HG03457 (cell line): Measurements from ENCODE around the gene CCDC12.

Experiments
- ATAC-seq: cut with Tn5 transposase; IDR thresholded peaks from one replicate; pipeline ENCODE4 v1.9.1; 2021; ENCODE audit warnings: moderate number of reproducible peaks; ENCODE audit not compliant: unreplicated experiment

CCDC12 gene

DNA sequence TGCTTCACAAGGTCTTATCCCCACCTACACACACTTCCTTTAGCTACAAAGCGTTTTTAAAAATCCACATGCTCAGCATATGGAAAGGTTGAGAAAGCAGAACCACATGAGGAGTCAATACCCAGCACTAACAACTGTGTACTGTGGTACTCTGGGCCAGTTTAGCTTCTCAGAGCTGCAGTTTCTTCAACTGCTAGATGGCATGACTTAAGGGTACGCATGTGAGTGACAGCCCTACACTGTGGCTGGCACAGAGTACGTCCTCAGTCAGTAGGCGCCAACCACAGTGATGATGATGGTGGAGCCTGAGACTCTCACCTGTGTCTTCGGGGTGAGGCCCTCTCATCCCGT, 17.4 kb downstream of the CCDC12 start:
- no peak for ATAC-seq

DNA sequence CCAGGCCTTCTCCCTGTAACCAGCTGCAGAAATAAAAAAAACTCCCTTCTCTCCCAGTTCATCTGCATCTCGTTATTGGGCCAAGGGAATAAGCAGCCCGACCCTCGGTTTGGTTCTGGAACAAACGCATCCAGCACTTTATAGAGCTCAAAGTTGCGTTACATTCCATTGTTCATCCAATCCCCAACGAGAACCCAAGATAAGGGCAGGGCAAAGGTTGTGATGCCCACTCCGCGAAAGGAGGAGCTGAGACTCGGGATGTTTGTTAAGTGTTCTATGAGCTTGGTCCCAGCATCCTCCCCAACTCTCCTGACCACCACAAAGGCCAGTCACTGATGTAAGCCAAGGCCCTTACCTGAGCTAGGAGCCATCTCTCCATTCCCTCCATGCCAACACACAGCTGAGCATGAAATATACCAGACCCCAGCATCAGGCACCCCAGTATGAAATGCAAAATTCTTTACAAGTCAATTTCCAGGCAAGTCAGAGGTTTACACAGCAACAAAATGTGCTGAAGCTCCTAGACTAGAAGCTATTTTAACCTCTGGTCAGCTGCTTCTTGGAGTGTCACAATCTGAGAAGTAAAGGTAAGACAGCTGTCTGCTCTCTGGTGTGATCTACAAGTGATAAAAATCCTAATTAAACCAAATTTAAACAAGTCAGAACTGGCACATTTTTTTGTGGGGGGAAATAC, 17.9 kb downstream of the CCDC12 start:
- no peak for ATAC-seq

DNA sequence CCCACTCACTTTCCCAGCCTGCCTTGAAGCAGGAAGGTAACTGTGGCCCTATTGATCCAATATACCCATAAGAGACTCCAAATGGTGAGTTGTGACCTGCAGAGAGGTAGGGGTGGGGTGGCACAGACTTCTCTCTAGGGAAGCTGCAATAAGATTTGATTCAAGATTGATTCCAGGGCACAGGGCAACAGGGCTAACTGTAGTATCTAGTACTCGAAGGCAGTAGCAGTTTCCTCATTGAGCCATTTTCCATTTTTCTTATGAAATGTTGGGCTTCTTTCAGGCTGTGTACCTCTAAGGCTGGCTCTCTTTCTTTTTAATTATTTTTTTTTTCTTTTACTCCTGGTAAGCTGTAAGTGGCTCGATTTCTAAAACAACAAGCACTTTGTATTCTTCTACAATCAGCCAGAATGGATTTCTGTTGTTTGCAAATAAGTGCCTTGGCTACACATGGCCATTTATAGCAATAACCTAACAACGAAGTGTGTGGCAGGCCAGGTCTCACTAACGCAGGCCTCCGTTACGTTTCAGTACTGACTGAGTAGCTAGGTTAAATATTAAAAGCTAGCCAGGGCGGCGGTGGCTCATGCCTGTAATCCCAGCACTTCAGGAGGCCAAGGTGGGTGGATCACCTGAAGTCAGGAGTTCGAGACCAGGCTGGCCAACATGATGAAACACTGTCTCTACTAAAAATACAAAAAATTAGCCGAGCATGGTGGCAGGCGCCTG, 19.3 kb downstream of the CCDC12 start:
- ATAC-seq = no peak

DNA sequence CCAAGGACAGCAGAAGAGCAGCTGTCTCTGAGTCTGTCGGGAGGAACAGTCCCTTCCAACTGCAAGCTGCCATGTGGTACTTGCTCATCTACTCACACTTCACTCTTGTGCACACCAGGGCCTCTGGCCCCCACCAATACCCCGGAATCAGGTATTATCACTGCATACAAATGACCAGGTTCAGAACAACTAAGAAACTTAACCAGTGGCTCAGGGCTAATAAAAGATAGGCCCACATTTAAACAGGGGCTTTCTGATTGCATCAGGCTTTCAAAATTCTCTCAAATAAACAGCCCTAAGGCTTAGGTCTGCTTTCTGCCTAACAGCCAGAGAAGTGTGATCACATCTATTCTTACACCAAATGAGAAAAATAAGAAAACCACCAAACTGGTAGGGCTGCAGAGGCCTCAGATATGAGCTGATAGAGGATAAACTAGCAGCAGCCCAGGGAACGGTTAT, 20.7 kb downstream of the CCDC12 start:
- ATAC-seq = no peak

DNA sequence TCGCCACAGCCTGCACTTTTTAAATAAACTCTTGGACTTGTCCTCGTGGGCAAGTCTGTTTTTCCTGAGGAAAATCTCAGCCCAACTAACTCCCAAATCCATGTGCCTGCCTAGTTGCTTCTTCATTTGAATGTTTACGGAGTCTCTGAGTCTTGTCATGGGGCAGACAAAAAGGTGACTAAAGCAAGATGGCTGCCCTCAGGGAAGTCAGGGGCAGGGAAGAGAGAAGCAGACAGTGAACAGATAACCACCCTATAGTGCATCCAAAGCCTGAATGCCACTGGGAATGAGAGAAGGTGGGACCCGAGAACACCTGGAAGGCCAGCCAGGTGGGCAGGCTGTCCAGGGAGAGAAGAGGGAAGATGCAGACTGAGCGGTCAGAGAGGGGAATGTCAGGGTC, 21.4 kb downstream of the CCDC12 start:
- no peak for ATAC-seq

DNA sequence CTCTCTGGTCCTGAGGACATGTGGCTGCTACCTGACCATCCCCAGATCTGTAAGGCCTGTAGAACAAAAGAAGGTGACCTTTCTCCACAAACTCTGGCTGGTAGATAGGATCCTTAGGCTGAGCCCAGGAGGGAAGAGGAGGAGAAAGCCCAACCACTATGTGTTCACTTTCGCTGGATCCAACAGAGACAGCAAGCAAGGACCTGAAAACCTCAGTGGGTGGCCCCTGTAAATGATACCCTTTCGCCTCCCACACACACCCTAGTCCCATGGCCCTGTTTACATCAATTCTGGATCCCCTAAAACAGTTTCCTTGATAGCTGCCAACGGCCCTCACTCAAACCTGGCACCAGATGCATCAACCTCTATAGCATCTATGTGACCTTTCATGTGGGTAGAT, 22.4 kb downstream of the CCDC12 start:
- no peak for ATAC-seq

DNA sequence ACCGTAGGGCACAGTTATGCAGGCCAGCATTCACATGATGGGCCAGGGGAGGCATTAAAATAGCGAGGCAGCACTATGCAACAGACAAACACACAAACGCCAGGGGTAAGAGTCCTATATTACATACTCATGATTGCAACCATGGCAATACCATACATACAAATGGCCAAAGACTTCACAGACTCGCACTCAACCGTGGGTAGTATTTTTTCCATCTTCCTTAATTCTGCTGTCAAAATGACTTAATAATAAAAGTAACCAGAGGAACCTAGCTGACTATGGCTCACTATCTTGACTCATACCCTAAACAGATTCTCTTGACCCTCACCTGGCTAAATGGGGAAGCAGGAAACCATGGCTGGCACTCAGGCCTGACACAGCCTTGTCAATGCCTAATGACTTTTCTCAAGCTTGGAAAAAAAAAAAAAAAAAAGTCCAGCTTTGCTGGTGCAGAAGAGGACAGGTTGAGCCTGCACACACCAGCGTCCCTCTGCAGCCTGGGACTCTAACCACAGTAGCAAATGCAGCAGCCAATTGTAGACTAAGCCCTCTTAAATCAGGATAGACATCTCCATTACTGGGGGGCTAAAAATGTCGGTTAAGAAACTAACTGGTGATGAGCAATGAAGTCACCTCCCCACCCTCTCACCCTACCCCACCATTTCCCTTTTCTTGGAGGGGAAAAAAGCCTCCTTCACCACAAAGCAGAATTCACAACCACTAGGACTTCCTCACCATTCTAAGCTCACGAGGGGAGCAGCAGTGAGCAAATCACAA, 23.1 kb downstream of the CCDC12 start:
- ATAC-seq = peak; percentile 45

DNA sequence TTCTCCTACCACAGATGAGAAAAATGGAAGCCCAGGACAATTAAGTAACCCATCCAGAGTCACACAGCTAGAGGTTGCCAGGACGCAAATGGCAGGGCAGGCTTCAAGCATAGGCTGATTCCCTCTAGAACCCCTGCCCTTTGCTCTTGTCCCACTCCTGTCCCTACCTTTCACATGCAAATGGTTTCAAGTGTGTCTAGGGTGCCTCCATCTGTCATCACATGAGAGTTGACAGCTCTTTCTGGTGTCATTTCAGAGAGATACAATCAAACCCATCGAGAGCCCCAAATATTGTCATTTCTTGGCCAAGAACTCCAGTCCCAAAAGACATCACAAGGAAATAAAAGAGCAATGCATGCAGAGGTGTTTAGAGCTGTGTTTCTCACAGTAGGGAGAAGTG, 23.7 kb downstream of the CCDC12 start:
- no peak for ATAC-seq

DNA sequence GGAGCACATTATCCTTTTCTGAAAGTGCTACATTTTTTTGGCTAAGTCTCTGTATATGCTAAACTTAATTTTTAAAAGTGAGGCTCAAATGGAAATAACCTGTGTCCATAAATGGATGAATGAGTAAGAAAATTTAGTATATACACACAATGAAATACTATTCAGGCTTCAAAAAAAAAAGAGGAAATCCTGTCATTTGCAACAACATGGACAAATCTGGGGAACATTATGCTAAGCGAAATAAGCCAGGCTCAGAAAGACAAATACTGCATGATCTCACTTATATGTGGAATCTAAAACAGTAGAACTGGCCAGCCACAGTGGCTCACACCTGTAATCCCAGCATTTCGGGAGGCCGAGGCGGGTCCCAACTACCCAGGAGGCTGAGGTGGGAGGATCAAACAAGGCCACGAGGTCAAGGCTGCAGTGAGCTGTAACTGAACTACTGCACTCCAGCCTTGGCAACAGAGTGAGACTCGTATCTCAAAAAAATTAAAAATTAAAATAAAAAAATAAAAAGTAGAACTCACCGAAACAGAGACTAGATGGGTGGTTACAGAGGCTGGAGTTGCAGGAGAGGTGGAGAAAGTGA, 25.8 kb downstream of the CCDC12 start:
- no peak for ATAC-seq

DNA sequence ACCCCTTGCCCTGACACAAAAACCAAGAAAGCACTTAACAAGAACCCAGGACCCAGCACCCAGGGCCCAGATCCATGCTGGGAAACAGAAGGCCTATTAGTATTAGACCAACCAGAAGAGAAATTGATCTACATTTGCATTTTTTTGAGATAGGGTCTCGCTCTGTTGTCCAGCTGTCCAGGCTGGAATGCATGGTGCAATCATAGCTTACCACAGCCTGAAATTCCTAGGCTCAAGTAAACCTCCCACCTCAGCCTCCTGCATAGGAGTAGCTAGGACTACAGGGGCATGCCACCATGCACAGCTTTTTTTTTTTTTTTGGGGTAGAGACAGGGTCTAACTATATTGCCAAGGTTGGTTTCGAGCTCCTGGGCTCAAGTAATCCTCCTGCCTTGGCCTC, 26.4 kb downstream of the CCDC12 start:
- ATAC-seq = no peak

DNA sequence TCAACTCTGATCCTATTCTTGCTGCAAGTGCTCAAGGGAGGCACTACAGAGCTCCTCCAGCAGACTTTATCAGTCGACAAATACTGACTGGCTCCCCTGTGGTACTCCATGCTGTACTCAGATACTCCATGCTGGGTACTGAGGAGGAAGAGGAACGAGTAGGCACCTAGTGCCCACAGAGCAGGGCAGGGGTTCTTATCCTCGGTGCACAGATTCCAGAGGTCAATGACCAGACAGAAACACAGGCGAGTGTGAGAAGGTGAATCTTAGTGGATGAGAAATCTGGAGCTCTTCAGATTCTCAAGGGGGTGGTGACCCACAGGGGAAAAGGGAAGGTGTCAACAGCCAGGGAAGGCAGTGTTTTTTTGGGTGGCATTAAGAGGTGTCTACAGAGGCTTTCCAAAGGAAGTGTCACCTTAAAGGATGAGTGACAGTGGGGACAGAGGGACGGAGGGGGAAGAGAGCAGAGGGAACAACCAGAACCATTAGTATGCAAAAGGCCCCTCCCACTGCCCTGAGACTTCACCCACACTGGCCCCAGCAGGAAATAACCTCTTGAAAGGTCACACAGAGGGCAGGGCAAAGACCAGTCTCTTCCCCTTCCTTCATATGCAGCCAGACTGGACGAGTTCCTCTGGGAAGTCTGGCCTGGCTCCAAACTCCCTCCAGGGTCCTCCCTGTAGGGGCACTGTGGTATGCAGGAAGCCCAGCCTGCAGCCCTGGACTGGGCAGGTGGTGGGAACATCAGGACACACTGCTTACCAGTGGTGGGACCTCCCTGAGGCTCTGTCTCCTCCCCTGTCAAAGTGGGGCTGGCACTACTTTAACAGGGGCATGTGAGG, 27.5 kb downstream of the CCDC12 start:
- ATAC-seq = no peak

DNA sequence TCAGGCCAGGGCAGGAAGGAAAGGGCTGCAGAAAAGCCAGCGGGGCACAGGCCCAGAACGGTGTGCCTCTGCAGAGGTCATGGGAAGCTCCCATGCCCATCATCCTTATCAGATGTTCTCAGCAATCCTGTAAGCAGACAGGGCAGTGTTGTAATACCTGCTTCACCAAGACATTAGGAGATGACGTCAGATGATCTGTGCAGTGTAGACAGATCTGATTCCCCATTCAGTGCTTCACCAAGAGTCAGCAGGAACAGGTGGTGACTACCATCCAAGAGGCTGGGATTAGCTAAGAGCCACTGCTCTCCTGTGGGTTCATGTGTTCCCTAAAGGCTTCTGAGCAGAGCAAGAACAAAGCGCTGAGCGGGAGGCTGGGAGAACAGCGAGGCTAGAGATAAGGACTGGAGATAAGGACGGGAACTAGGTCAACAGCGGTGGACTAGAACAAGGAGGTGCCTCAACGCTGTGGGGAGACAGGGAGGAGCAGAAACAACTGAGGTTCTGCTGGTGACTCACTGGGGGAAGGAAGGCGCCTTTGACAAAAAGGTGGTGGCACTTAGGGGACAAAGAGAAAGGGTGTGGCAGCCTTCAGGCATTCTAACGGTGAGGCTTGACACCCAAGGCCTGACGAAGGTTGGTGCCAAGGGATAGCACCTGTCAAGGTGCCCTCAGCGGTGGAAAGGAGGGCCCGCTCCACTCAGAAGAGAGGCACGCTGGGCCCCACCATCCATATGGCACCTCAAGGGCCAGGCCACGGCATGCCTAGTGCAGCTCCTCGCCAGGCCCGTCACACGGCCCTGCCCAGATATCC, 28.4 kb downstream of the CCDC12 start:
- ATAC-seq = no peak

DNA sequence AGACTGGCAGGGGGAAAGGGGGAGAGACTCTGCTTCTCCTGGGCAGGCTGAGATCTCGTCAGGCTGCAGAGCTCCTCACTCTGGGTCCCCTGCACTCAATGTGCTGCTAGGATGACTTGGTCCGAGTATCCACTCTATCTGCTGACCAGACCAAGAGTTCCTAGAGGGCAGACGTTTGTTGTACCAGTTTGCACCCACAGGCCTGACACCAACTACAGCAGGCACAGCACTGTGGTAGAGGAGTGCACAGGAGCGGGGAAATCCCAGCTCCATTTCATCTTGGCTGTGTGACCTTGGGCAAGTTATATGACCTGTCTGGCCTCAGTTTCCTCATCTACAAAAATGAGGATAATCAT, 29.0 kb downstream of the CCDC12 start:
- ATAC-seq = no peak

DNA sequence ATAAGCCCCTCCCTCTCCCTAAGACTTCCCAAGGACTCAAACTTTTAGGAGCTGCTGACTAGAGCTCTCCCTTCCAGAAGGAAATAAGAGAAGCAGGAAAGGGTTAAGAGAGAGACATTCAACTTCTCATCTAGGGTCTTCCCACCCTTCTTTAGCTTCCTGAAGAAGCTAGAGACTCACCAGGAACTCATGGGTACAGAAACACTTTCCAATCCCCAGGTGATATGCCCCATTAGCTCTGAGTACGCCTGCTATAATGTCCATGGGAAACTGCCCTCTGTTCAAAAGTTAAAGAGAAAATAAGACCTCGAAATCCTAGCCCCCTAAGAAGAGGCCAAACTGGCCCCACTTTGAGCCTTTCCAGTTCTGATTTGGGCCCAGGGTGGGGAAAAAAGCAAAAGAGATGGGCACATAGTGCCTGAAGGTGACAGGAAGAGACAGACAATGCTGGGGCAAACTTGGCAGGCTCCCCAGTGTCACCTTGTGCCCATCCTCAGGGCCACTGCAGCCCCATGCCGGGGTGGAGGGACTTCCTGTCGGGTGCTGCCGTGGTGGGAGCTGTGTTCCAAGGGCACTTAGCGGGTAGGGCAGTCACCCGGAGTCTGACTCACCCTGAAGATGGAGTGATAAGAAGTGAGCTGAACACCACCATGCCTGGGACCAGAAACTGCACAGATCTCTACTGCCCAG, 29.5 kb downstream of the CCDC12 start:
- no peak for ATAC-seq

DNA sequence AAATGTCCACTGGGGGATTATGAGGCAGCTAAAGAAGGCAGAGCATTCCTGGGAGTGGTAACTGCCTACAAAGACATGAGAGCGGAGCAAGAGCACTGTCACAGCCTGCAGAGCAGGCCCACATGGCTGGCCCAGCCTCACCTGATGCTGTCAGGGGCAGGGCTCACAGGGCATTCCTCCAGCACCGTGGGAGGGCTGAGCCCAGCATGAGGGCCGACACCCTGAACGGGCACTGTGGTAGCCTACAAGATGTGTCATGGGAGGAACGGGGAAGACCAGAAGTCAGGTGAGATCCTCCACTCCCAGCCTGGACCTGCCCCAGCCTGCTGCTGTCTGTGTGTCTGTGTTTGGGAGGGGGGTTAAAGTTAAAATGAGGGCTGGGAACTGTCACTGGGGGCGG, 30.1 kb downstream of the CCDC12 start:
- ATAC-seq = no peak

DNA sequence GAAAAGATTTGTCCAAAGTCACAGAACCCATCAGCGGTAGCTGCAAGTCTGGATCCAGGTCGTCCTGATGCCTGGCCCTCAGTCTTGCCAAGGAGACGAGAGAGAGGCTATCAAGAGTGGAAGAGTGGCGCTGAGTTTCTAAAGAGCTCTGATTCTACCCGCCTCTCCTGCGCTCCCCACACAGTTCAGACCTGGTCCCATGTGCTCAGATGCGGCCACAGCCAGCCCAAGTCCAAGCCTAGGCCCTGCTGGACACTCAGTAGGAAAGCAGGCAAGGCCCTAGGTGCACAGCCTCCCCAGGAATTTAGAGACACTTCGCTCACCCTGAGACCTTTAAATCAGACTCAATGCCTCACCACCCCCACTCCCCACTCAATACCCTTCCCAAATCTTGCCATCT, 32.4 kb downstream of the CCDC12 start:
- no peak for ATAC-seq

DNA sequence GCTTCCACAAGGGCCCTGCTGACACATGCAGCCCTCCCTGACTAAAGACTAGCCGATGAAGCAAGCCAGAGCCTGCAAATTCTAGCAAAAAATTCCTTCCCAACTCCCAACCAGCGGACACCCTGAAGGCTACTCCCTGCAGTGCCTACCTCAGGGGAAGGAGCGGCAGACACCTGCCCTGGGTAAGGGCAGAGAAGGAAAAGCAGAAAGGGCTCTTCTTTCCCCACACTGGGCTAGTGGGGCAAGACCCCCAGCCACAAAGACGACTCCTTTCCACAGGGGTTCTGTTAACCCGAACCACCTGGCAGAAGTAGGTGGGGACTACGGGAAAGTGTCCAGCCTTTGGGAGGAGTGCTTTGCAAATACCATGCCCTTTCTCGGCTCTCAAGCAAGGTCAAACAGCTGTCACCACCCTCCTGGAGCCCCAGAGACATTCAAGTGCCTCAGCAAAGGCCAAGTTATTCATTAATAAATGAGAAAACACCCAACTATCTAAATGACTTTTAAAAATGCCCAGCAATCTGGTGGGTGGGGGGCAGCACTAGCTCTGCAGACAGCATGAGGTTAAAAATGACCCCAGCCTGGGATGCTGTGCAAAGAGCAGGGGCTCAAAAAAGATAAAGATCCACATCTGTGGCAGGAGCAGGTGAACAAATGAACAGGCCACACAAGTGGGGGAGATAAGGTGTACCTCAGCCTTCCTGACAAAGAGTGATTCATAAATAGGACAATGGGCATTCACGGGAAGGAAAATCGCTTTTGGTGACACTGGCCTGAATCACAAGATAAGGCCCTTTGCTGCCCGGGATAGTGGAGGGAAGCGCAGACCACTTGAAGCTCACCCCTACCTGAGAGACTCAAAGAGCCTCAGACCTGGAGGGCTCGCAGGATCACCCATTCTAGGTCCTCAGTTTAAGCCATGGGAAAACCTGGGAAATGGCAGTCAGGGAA, 33.0 kb downstream of the CCDC12 start:
- no peak for ATAC-seq
